GM23338 (cell line): ENCODE data around the gene FBN2. TPM values are rescaled to one million over a fixed set of nuclear protein-coding genes. Genes with fewer than 3 reads are reported as not detected.

Experiments
- ATAC-seq: fragments of 200-7000 bp; cut with Tn5 transposase; 3 replicates; pipeline ENCODE4 v1.9.1; 2020
- DNase-seq: peaks from one replicate; pipeline ENCODE4 v3.0.0-alpha.2; 2015; ENCODE audit warnings: low spot score
- H2AFZ ChIP-seq: fragments of 200-600 bp; sonication (generic); 2 replicates; pipeline ENCODE4 v1.8.0; 2016; ENCODE audit warnings: antibody characterized with exemption, mild to moderate bottlenecking, moderate library complexity
- H3F3A ChIP-seq: fragments of 200-600 bp; sonication (generic); replicated peaks from 2 replicates; pipeline ENCODE4 v1.8.0; 2017; ENCODE audit warnings: antibody characterized with exemption, mixed run types, low read depth
- H3K27ac ChIP-seq: fragments of 200-600 bp; sonication (generic); 2 replicates; pipeline ENCODE4 v1.6.1; 2016; ENCODE audit warnings: low read depth
- H3K27me3 ChIP-seq: fragments of 200-600 bp; sonication (generic); 2 replicates; pipeline ENCODE4 v1.8.0; 2016; ENCODE audit warnings: mild to moderate bottlenecking, mixed run types, moderate library complexity; ENCODE audit not compliant: insufficient read depth
- H3K36me3 ChIP-seq: fragments of 200-600 bp; sonication (generic); 2 replicates; pipeline ENCODE4 v1.8.0; 2016; ENCODE audit warnings: mild to moderate bottlenecking; ENCODE audit not compliant: insufficient read depth
- H3K4me1 ChIP-seq: fragments of 200-600 bp; sonication (generic); 2 replicates; pipeline ENCODE4 v1.8.0; 2016; ENCODE audit warnings: mild to moderate bottlenecking, moderate library complexity; ENCODE audit not compliant: insufficient read depth
- H3K4me2 ChIP-seq: fragments of 200-600 bp; sonication (generic); 2 replicates; pipeline ENCODE4 v1.7.1; 2017; ENCODE audit warnings: mixed run types
- H3K4me3 ChIP-seq: fragments of 200-600 bp; sonication (generic); 2 replicates; pipeline ENCODE4 v1.6.1; 2016; ENCODE audit warnings: mixed run types
- H3K79me2 ChIP-seq: fragments of 200-600 bp; sonication (generic); replicated peaks from 2 replicates; pipeline ENCODE4 v1.8.0; 2017; ENCODE audit warnings: mild to moderate bottlenecking; ENCODE audit not compliant: insufficient read depth
- H3K9me2 ChIP-seq: fragments of 200-600 bp; sonication (generic); 2 replicates; pipeline ENCODE4 v1.8.0; 2017; ENCODE audit not compliant: insufficient read depth
- H4K20me1 ChIP-seq: fragments of 200-600 bp; sonication (generic); replicated peaks from 2 replicates; pipeline ENCODE4 v1.8.0; 2017; ENCODE audit warnings: mild to moderate bottlenecking; ENCODE audit not compliant: insufficient read depth
- H3K27ac Mint-ChIP-seq: 2 replicates; pipeline ENCODE4 v1.8.0; 2020; ENCODE audit warnings: inconsistent platforms, mild to moderate bottlenecking, moderate library complexity, mixed read lengths
- H3K27me3 Mint-ChIP-seq: 3 replicates; pipeline ENCODE4 v1.8.0; 2022; ENCODE audit warnings: low read depth, mild to moderate bottlenecking, moderate library complexity, mixed read lengths, inconsistent platforms; ENCODE audit not compliant: insufficient read depth, poor library complexity
- H3K36me3 Mint-ChIP-seq: 3 replicates; pipeline ENCODE4 v1.8.0; 2021; ENCODE audit warnings: low read depth, mild to moderate bottlenecking, inconsistent platforms, moderate library complexity, mixed read lengths
- H3K4me1 Mint-ChIP-seq: 3 replicates; pipeline ENCODE4 v1.8.0; 2020; ENCODE audit warnings: mild to moderate bottlenecking, inconsistent platforms, mixed read lengths
- H3K4me3 Mint-ChIP-seq: 3 replicates; pipeline ENCODE4 v1.8.0; 2021; ENCODE audit warnings: moderate library complexity, mild to moderate bottlenecking, inconsistent platforms, mixed read lengths
- H3K9me3 Mint-ChIP-seq: 3 replicates; pipeline ENCODE4 v1.8.0; 2020; ENCODE audit warnings: moderate library complexity, mild to moderate bottlenecking, inconsistent platforms, mixed read lengths
- CREB1 ChIP-seq: fragments of 250-450 bp; sonication (Bioruptor Pico); IDR thresholded peaks from 2 replicates; pipeline ENCODE4 v1.5.0; 2020; ENCODE audit warnings: low read depth, mild to moderate bottlenecking, moderate library complexity
- EZH2 ChIP-seq: fragments of 200-600 bp; sonication (generic); IDR thresholded peaks from one replicate; pipeline ENCODE4 v1.8.0; 2017; ENCODE audit warnings: antibody characterized with exemption, mild to moderate bottlenecking, low read depth; ENCODE audit not compliant: unreplicated experiment
- EZH2phosphoT487 ChIP-seq: fragments of 200-600 bp; sonication (generic); IDR thresholded peaks from one replicate; pipeline ENCODE4 v1.8.1; 2018; ENCODE audit warnings: antibody characterized with exemption; ENCODE audit not compliant: unreplicated experiment
- JUNB ChIP-seq: IDR thresholded peaks from one replicate; pipeline ENCODE4 v1.6.1; 2016; ENCODE audit warnings: antibody characterized with exemption; ENCODE audit not compliant: unreplicated experiment
- NANOG ChIP-seq: IDR thresholded peaks from 2 replicates; pipeline ENCODE4 v1.6.1; 2016; ENCODE audit warnings: antibody characterized with exemption, borderline replicate concordance
- STAT1 ChIP-seq: IDR thresholded peaks from one replicate; pipeline ENCODE4 v1.6.1; 2016; ENCODE audit warnings: antibody characterized with exemption; ENCODE audit not compliant: unreplicated experiment
- ZNF114 ChIP-seq: fragments of 250-450 bp; sonication (Bioruptor Pico); IDR thresholded peaks from 2 replicates; pipeline ENCODE4 v1.5.0; 2020; ENCODE audit warnings: mild to moderate bottlenecking, moderate library complexity
- ZNF331 ChIP-seq: fragments of 250-450 bp; sonication (Bioruptor Pico); IDR thresholded peaks from 2 replicates; pipeline ENCODE4 v1.5.0; 2020; ENCODE audit warnings: low read depth, mild to moderate bottlenecking, moderate library complexity
- polyA plus RNA-seq: library from polyadenylated mRNA; unstranded; fragments of >200 nt; fragmentation: Nextera tagmentation; extraction: Ambion mirVana; gene quantifications from 2 replicates; pipeline ENCODE4 v1.2.1, GENCODE V29; 2016
- total RNA-seq: library from RNA; depleted of rRNA; stranded (reverse); fragments of >200 nt; shearing (Covaris generic); gene quantifications from 2 replicates; pipeline ENCODE4 v1.2.3, GENCODE V29; 2014
- TF ChIP-seq, protein P1 (sequence below): IDR thresholded peaks from one replicate; pipeline ENCODE4 v1.6.1; 2018; ENCODE audit warnings: antibody characterized with exemption; ENCODE audit not compliant: unreplicated experiment
- TF ChIP-seq, protein P2 (sequence below): fragments of 250-450 bp; sonication (Bioruptor Pico); IDR thresholded peaks from 2 replicates; pipeline ENCODE4 v1.5.0; 2020; ENCODE audit warnings: mild to moderate bottlenecking, moderate library complexity

Gene FBN2
- total and polyA plus RNA-seq, 2 experiments from 2014 or later: 2.6 to 13.6 TPM

DNA sequence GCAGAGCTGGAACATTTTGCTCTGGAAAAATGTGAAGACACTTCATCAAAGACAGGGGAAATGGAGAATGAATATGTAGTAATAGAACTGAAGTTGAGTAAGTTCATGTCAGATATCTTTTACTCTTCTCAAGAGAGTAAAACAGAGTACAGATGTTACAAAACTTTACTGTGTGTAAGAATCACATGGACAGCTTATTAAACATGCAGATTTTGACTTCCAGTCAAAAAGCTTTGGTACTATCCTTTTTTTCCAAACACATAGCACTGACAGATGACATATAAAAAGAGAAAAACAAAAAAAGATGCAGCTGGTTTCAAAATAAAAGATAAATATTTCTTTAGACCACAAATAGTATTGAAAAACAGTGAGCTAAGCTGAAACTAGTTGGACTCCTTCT, 115.4 kb downstream of the FBN2 start (continued):
- TF ChIP-seq, protein P1, sequence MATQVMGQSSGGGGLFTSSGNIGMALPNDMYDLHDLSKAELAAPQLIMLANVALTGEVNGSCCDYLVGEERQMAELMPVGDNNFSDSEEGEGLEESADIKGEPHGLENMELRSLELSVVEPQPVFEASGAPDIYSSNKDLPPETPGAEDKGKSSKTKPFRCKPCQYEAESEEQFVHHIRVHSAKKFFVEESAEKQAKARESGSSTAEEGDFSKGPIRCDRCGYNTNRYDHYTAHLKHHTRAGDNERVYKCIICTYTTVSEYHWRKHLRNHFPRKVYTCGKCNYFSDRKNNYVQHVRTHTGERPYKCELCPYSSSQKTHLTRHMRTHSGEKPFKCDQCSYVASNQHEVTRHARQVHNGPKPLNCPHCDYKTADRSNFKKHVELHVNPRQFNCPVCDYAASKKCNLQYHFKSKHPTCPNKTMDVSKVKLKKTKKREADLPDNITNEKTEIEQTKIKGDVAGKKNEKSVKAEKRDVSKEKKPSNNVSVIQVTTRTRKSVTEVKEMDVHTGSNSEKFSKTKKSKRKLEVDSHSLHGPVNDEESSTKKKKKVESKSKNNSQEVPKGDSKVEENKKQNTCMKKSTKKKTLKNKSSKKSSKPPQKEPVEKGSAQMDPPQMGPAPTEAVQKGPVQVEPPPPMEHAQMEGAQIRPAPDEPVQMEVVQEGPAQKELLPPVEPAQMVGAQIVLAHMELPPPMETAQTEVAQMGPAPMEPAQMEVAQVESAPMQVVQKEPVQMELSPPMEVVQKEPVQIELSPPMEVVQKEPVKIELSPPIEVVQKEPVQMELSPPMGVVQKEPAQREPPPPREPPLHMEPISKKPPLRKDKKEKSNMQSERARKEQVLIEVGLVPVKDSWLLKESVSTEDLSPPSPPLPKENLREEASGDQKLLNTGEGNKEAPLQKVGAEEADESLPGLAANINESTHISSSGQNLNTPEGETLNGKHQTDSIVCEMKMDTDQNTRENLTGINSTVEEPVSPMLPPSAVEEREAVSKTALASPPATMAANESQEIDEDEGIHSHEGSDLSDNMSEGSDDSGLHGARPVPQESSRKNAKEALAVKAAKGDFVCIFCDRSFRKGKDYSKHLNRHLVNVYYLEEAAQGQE: no peak
- TF ChIP-seq ZNF114 (CRISPR knock-in tag): no peak
- no peak for TF ChIP-seq NANOG
- no peak for TF ChIP-seq EZH2
- no peak for TF ChIP-seq JUNB

DNA sequence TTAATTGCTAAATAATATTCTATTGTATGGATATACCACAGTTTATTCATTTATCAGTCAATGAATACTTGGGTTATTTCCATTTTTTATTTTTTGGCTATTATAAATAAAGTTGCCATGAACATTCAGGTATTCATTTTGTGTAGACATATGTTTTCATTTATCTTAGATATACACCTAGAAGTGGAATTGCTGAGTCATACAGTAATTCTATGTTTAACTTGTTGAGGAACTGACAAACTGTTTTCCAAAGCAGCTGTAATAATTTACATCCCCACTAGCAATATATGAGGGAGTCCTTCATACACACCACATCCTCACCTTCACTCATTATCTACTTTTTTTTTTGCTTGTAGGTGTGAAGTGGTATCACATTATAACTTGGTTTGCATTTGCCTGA, 123.6 kb downstream of the FBN2 start:
- H3K4me3 Mint-ChIP-seq: no peak overlapping the region
- Histone ChIP-seq H4K20me1 (no peaks in the 10 kb centered on the region), H3K9me2 (no peaks in the 10 kb centered on the region), H3K4me1 (peaks cover 4% of the 10 kb centered on the region; the same call in 1 of the 2 replicates), H3K4me3 (no peak overlapping the region), H3F3A (no peaks in the 10 kb centered on the region), H3K79me2 (no peaks in the 10 kb centered on the region), H3K4me2 (no peak overlapping the region), H3K36me3 (no peaks in the 10 kb centered on the region), H3K27me3 (no peaks in the 10 kb centered on the region), H3K27ac (no peak overlapping the region), H2AFZ (no peak overlapping the region)
- no peak for DNase-seq
- ATAC-seq: no peak
- peaks cover 7% of the 10 kb centered on the region; the same call in 2 of the 3 replicates for H3K9me3 Mint-ChIP-seq
- peaks cover 13% of the 10 kb centered on the region; the same call in 2 of the 3 replicates for H3K4me1 Mint-ChIP-seq
- H3K27ac Mint-ChIP-seq: no peak overlapping the region
- H3K36me3 Mint-ChIP-seq: no peaks in the 10 kb centered on the region; the same call in 1 of the 3 replicates
- no peaks in the 10 kb centered on the region for H3K27me3 Mint-ChIP-seq
- TF ChIP-seq NANOG (no peak), STAT1 (no peak), ZNF331 (CRISPR knock-in tag) (no peak), CREB1 (CRISPR knock-in tag) (no peak), EZH2phosphoT487 (no peak)
- TF ChIP-seq, protein P2, sequence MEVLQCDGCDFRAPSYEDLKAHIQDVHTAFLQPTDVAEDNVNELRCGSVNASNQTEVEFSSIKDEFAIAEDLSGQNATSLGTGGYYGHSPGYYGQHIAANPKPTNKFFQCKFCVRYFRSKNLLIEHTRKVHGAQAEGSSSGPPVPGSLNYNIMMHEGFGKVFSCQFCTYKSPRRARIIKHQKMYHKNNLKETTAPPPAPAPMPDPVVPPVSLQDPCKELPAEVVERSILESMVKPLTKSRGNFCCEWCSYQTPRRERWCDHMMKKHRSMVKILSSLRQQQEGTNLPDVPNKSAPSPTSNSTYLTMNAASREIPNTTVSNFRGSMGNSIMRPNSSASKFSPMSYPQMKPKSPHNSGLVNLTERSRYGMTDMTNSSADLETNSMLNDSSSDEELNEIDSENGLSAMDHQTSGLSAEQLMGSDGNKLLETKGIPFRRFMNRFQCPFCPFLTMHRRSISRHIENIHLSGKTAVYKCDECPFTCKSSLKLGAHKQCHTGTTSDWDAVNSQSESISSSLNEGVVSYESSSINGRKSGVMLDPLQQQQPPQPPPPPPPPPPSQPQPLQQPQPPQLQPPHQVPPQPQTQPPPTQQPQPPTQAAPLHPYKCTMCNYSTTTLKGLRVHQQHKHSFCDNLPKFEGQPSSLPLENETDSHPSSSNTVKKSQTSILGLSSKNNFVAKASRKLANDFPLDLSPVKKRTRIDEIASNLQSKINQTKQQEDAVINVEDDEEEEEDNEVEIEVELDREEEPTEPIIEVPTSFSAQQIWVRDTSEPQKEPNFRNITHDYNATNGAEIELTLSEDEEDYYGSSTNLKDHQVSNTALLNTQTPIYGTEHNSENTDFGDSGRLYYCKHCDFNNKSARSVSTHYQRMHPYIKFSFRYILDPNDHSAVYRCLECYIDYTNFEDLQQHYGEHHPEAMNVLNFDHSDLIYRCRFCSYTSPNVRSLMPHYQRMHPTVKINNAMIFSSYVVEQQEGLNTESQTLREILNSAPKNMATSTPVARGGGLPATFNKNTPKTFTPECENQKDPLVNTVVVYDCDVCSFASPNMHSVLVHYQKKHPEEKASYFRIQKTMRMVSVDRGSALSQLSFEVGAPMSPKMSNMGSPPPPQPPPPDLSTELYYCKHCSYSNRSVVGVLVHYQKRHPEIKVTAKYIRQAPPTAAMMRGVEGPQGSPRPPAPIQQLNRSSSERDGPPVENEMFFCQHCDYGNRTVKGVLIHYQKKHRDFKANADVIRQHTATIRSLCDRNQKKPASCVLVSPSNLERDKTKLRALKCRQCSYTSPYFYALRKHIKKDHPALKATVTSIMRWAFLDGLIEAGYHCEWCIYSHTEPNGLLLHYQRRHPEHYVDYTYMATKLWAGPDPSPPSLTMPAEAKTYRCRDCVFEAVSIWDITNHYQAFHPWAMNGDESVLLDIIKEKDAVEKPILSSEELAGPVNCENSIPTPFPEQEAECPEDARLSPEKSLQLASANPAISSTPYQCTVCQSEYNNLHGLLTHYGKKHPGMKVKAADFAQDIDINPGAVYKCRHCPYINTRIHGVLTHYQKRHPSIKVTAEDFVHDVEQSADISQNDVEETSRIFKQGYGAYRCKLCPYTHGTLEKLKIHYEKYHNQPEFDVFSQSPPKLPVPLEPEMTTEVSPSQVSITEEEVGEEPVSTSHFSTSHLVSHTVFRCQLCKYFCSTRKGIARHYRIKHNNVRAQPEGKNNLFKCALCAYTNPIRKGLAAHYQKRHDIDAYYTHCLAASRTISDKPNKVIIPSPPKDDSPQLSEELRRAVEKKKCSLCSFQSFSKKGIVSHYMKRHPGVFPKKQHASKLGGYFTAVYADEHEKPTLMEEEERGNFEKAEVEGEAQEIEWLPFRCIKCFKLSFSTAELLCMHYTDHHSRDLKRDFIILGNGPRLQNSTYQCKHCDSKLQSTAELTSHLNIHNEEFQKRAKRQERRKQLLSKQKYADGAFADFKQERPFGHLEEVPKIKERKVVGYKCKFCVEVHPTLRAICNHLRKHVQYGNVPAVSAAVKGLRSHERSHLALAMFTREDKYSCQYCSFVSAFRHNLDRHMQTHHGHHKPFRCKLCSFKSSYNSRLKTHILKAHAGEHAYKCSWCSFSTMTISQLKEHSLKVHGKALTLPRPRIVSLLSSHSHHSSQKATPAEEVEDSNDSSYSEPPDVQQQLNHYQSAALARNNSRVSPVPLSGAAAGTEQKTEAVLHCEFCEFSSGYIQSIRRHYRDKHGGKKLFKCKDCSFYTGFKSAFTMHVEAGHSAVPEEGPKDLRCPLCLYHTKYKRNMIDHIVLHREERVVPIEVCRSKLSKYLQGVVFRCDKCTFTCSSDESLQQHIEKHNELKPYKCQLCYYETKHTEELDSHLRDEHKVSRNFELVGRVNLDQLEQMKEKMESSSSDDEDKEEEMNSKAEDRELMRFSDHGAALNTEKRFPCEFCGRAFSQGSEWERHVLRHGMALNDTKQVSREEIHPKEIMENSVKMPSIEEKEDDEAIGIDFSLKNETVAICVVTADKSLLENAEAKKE: no peak
- TF ChIP-seq, protein P1: no peak
